Neural cell (in vitro differentiated cells): ENCODE results near the gene TOP3A. TPM values are rescaled to one million over a fixed set of nuclear protein-coding genes. Genes with fewer than 3 reads are reported as not detected.

ENCODE experiments used
- H2AFZ ChIP-seq: fragments of 200-600, 300-800 bp; sonication (generic), shearing (Covaris generic); 2 replicates; pipeline ENCODE4 v1.6.0; 2014; ENCODE audit warnings: low read depth, mild to moderate bottlenecking, antibody characterized with exemption, low read length, moderate library complexity
- H3F3A ChIP-seq: fragments of 200-600 bp; shearing (Covaris generic); 2 replicates; pipeline ENCODE4 v1.6.1; 2016; ENCODE audit warnings: mild to moderate bottlenecking, moderate library complexity, mixed read lengths, antibody characterized with exemption, low read length; ENCODE audit not compliant: insufficient read depth, poor library complexity, severe bottlenecking
- H3K27ac ChIP-seq: fragments of 200-600, 300-800 bp; sonication (generic), shearing (Covaris generic); 2 replicates; pipeline ENCODE4 v1.5.1; 2014; ENCODE audit warnings: mild to moderate bottlenecking, low read length, moderate library complexity
- H3K27me3 ChIP-seq: fragments of 300-800, 200-600 bp; sonication (generic), shearing (Covaris generic); 2 replicates; pipeline ENCODE4 v1.6.0; 2014; ENCODE audit warnings: mild to moderate bottlenecking, low read depth, low read length, moderate library complexity; ENCODE audit not compliant: insufficient read depth
- H3K36me3 ChIP-seq: fragments of 300-800, 200-600 bp; sonication (generic), shearing (Covaris generic); 2 replicates; pipeline ENCODE4 v1.5.1; 2014; ENCODE audit warnings: mild to moderate bottlenecking, antibody characterized with exemption, low read length, moderate library complexity; ENCODE audit not compliant: insufficient read depth
- H3K4me2 ChIP-seq: fragments of 300-800, 200-600 bp; sonication (generic), shearing (Covaris generic); 2 replicates; pipeline ENCODE4 v1.6.0; 2014; ENCODE audit warnings: mild to moderate bottlenecking, low read length
- H3K4me3 ChIP-seq: fragments of 300-800, 200-600 bp; sonication (generic), shearing (Covaris generic); 2 replicates; pipeline ENCODE4 v1.5.1; 2014; ENCODE audit warnings: mild to moderate bottlenecking, low read length, moderate library complexity
- H3K79me2 ChIP-seq: fragments of 200-600 bp; shearing (Covaris generic); replicated peaks from 2 replicates; pipeline ENCODE4 v1.6.0; 2014; ENCODE audit warnings: mild to moderate bottlenecking, low read length, moderate library complexity; ENCODE audit not compliant: insufficient read depth
- H3K9ac ChIP-seq: fragments of 300-800, 200-600 bp; sonication (generic), shearing (Covaris generic); 2 replicates; pipeline ENCODE4 v1.6.1; 2016; ENCODE audit warnings: mild to moderate bottlenecking, low read length, mixed read lengths
- H3K9me2 ChIP-seq: fragments of 200-600 bp; shearing (Covaris generic); 2 replicates; pipeline ENCODE4 v1.6.1; 2016; ENCODE audit warnings: mild to moderate bottlenecking, low read length, mixed read lengths; ENCODE audit not compliant: insufficient read depth
- H3K9me3 ChIP-seq: fragments of 200-600, 300-800 bp; sonication (generic), shearing (Covaris generic); 2 replicates; pipeline ENCODE4 v1.6.1; 2016; ENCODE audit warnings: mild to moderate bottlenecking, mixed run types, low read length, moderate library complexity, mixed read lengths
- H4K20me1 ChIP-seq: fragments of 200-600 bp; shearing (Covaris generic); 2 replicates; pipeline ENCODE4 v1.6.1; 2016; ENCODE audit warnings: mild to moderate bottlenecking, mixed run types; ENCODE audit not compliant: insufficient read depth
- CTCF ChIP-seq: fragments of 450-650 bp; IDR thresholded peaks from 2 replicates; pipeline ENCODE4 v1.5.1; 2014; ENCODE audit warnings: antibody characterized with exemption, mild to moderate bottlenecking, moderate library complexity; ENCODE audit not compliant: poor library complexity, severe bottlenecking
- EP300 ChIP-seq: fragments of 450-650 bp; conservative IDR thresholded peaks from 2 replicates; pipeline ENCODE4 v1.6.1; 2014; ENCODE audit warnings: antibody characterized with exemption, mild to moderate bottlenecking, moderate library complexity; ENCODE audit not compliant: poor library complexity, severe bottlenecking
- EZH2 ChIP-seq: fragments of 200-600, 300-800 bp; shearing (Covaris generic), sonication (generic); IDR thresholded peaks from 2 replicates; pipeline ENCODE4 v1.6.1; 2014; ENCODE audit warnings: antibody characterized with exemption, low read length, borderline replicate concordance, mild to moderate bottlenecking; ENCODE audit not compliant: insufficient read depth, poor library complexity, severe bottlenecking
- MXI1 ChIP-seq: fragments of 450-650 bp; conservative IDR thresholded peaks from 2 replicates; pipeline ENCODE4 v1.6.1; 2014; ENCODE audit warnings: antibody characterized with exemption, mild to moderate bottlenecking; ENCODE audit not compliant: poor library complexity, severe bottlenecking
- POLR2AphosphoS5 ChIP-seq: IDR thresholded peaks from 2 replicates; pipeline ENCODE4 v1.6.1; 2012
- RAD21 ChIP-seq: fragments of 450-650 bp; conservative IDR thresholded peaks from 2 replicates; pipeline ENCODE4 v1.6.1; 2014; ENCODE audit warnings: antibody characterized with exemption, mild to moderate bottlenecking, moderate library complexity
- SMC3 ChIP-seq: fragments of 450-650 bp; conservative IDR thresholded peaks from 2 replicates; pipeline ENCODE4 v1.6.1; 2014; ENCODE audit warnings: antibody characterized with exemption, mild to moderate bottlenecking, moderate library complexity; ENCODE audit not compliant: poor library complexity
- polyA plus RNA-seq: library from polyadenylated mRNA; depleted of rRNA; stranded (reverse); fragments of >200 nt; gene quantifications from 2 replicates; pipeline ENCODE4 v1.2.3, GENCODE V29; 2014

Gene TOP3A
- polyA plus RNA-seq, 1 donor from 2014 or later: 31.9 TPM

- Histone ChIP-seq H4K20me1 (no peaks in the 10 kb centered on the region), H3K9me2 (no peaks in the 10 kb centered on the region), H3K4me2 (no peak overlapping the region), H3K9ac (no peak overlapping the region), H2AFZ (no peak overlapping the region), H3K27ac (no peak overlapping the region), H3K36me3 (no peaks in the 10 kb centered on the region), H3K9me3 (no peaks in the 10 kb centered on the region), H3F3A (no peaks in the 10 kb centered on the region), H3K27me3 (no peaks in the 10 kb centered on the region), H3K4me3 (no peak overlapping the region), H3K79me2 (no peaks in the 10 kb centered on the region)
- TF ChIP-seq CTCF (peak; percentile 79), RAD21 (peak; percentile 80), POLR2AphosphoS5 (no peak), EZH2 (no peak), SMC3 (peak; percentile 75), EP300 (no peak)
These were observed 66.5 kb downstream of the TOP3A start for GRCh38 chr17:18248300-18248731.

- TF ChIP-seq POLR2AphosphoS5 (peak; percentile 2), MXI1 (no peak)
- Histone ChIP-seq H4K20me1 (no peaks in the 10 kb centered on the region), H3F3A (no peaks in the 10 kb centered on the region), H3K9ac (no peak overlapping the region), H3K27ac (no peak overlapping the region), H3K9me3 (no peaks in the 10 kb centered on the region), H3K27me3 (no peaks in the 10 kb centered on the region), H3K79me2 (no peaks in the 10 kb centered on the region), H2AFZ (no peak overlapping the region), H3K4me3 (no peak overlapping the region), H3K4me2 (no peak overlapping the region), H3K9me2 (no peaks in the 10 kb centered on the region), H3K36me3 (no peaks in the 10 kb centered on the region)
These were observed 67.2 kb downstream of the TOP3A start for GRCh38 chr17:18247613-18248001.

- Histone ChIP-seq H3K9ac (no peak overlapping the region), H3F3A (no peaks in the 10 kb centered on the region), H3K27ac (no peak overlapping the region), H2AFZ (no peak overlapping the region), H3K4me2 (no peak overlapping the region), H3K79me2 (no peaks in the 10 kb centered on the region), H3K4me3 (no peak overlapping the region), H3K36me3 (no peaks in the 10 kb centered on the region), H3K27me3 (no peaks in the 10 kb centered on the region), H3K9me3 (no peaks in the 10 kb centered on the region), H4K20me1 (no peaks in the 10 kb centered on the region), H3K9me2 (no peaks in the 10 kb centered on the region)
- TF ChIP-seq EP300: no peak
- TF ChIP-seq SMC3: no peak
- peak; percentile 5 for TF ChIP-seq POLR2AphosphoS5
These were observed 67.7 kb downstream of the TOP3A start for GRCh38 chr17:18246880-18247612.
